22Rv1 (cell line): ENCODE measurements around the gene GHRL.

Source experiments
- ZFX ChIP-seq: fragments of 450-650 bp; IDR thresholded peaks from 2 replicates; pipeline ENCODE4 v1.6.1; 2017; ENCODE audit warnings: antibody characterized with exemption, borderline replicate concordance
- TF ChIP-seq, protein P1 (sequence below): fragments of 450-650 bp; IDR thresholded peaks from 2 replicates; pipeline ENCODE4 v1.5.1; 2017; ENCODE audit warnings: mild to moderate bottlenecking

- TF ChIP-seq, protein P1, sequence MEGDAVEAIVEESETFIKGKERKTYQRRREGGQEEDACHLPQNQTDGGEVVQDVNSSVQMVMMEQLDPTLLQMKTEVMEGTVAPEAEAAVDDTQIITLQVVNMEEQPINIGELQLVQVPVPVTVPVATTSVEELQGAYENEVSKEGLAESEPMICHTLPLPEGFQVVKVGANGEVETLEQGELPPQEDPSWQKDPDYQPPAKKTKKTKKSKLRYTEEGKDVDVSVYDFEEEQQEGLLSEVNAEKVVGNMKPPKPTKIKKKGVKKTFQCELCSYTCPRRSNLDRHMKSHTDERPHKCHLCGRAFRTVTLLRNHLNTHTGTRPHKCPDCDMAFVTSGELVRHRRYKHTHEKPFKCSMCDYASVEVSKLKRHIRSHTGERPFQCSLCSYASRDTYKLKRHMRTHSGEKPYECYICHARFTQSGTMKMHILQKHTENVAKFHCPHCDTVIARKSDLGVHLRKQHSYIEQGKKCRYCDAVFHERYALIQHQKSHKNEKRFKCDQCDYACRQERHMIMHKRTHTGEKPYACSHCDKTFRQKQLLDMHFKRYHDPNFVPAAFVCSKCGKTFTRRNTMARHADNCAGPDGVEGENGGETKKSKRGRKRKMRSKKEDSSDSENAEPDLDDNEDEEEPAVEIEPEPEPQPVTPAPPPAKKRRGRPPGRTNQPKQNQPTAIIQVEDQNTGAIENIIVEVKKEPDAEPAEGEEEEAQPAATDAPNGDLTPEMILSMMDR: no peak
- no peak for TF ChIP-seq ZFX
These were observed 50.3 kb downstream of the GHRL start for GRCh38 chr3:10242182-10243065.
